ENCODE results near the gene GPHN.
"Not testable (repeated sequence)": the region's sequence is repeated elsewhere in the genome, so short reads cannot be mapped to it uniquely, and the experiment has no call there.

The GPHN gene

GRCh38 chr14:66652525-66653106, 144.7 kb downstream of the GPHN start:
- DNase-seq (ENCODE audit: low read depth in 2 of 2), result no peak

- DNase-seq (ENCODE audit: low read depth in 2 of 2), result no peak
Measured at GRCh38 chr14:66657780-66658179, 149.8 kb downstream of the GPHN start.

GRCh38 chr14:66662374-66662773, 154.4 kb downstream of the GPHN start:
- no peak for DNase-seq (ENCODE audit: low read depth in 2 of 2)

GRCh38 chr14:66677780-66678179, 169.8 kb downstream of the GPHN start:
- DNase-seq (ENCODE audit: low read depth in 2 of 2), result no peak

GRCh38 chr14:66680216-66680615, 172.3 kb downstream of the GPHN start:
- no peak for DNase-seq (ENCODE audit: low read depth in 2 of 2)

GRCh38 chr14:66696326-66696725, 188.4 kb downstream of the GPHN start:
- no peak for DNase-seq (ENCODE audit: low read depth in 2 of 2)

GRCh38 chr14:66698503-66698902, 190.6 kb downstream of the GPHN start:
- DNase-seq (ENCODE audit: low read depth in 2 of 2), result no peak

GRCh38 chr14:66701813-66702212, 193.9 kb downstream of the GPHN start:
- DNase-seq (ENCODE audit: low read depth in 2 of 2), result no peak

- DNase-seq (ENCODE audit: low read depth in 2 of 2), result no peak
Measured at GRCh38 chr14:66708267-66708666, 200.3 kb downstream of the GPHN start.

- no peak for DNase-seq (ENCODE audit: low read depth in 2 of 2)
Measured at GRCh38 chr14:66709291-66709690, 201.3 kb downstream of the GPHN start.

- not testable (repeated sequence) for DNase-seq (ENCODE audit: low read depth in 2 of 2)
Measured at GRCh38 chr14:66714291-66714690, 206.3 kb downstream of the GPHN start.

GRCh38 chr14:66715313-66715712, 207.4 kb downstream of the GPHN start:
- DNase-seq (ENCODE audit: low read depth in 2 of 2), result not testable (repeated sequence)

- DNase-seq (ENCODE audit: low read depth in 2 of 2), result no peak
Measured at GRCh38 chr14:66716227-66716626, 208.3 kb downstream of the GPHN start.

- DNase-seq (ENCODE audit: low read depth in 2 of 2), result no peak
Measured at GRCh38 chr14:66717561-66718140, 209.7 kb downstream of the GPHN start.

GRCh38 chr14:66724996-66725395, 217.0 kb downstream of the GPHN start:
- no peak for DNase-seq (ENCODE audit: low read depth in 2 of 2)

GRCh38 chr14:66731298-66731697, 223.4 kb downstream of the GPHN start:
- DNase-seq (ENCODE audit: low read depth in 2 of 2), result not testable (repeated sequence)

- no peak for DNase-seq (ENCODE audit: low read depth in 2 of 2)
Measured at GRCh38 chr14:66735853-66736252, 227.9 kb downstream of the GPHN start.

GRCh38 chr14:66739826-66740225, 231.9 kb downstream of the GPHN start:
- no peak for DNase-seq (ENCODE audit: low read depth in 2 of 2)

- no peak for DNase-seq (ENCODE audit: low read depth in 2 of 2)
Measured at GRCh38 chr14:66745078-66745477, 237.1 kb downstream of the GPHN start.

GRCh38 chr14:66746316-66747006, 238.5 kb downstream of the GPHN start:
- DNase-seq (ENCODE audit: low read depth in 2 of 2), result no peak

GRCh38 chr14:66752109-66752508, 244.2 kb downstream of the GPHN start:
- no peak for DNase-seq (ENCODE audit: low read depth in 2 of 2)

- no peak for DNase-seq (ENCODE audit: low read depth in 2 of 2)
Measured at GRCh38 chr14:66758031-66758613, 250.2 kb downstream of the GPHN start.

- no peak for DNase-seq (ENCODE audit: low read depth in 2 of 2)
Measured at GRCh38 chr14:66772146-66772545, 264.2 kb downstream of the GPHN start.

All from stimulated activated CD8-positive, alpha-beta memory T cell treated with anti-CD3 and anti-CD28 coated beads, Interleukin-2, amount 100 ng/mL, for 1 hour (primary cell).